GM18520 (cell line): Measurements from ENCODE around the gene TFIP11.

Experiments used
- ATAC-seq: cut with Tn5 transposase; IDR thresholded peaks from one replicate; pipeline ENCODE4 v1.9.1; 2021; ENCODE audit not compliant: unreplicated experiment

The TFIP11 gene

GRCh38 chr22:26479792-26480610, 32.3 kb downstream of the TFIP11 start:
- ATAC-seq, result no peak

GRCh38 chr22:26479043-26479791, 33.1 kb downstream of the TFIP11 start:
- ATAC-seq, result no peak

DNA sequence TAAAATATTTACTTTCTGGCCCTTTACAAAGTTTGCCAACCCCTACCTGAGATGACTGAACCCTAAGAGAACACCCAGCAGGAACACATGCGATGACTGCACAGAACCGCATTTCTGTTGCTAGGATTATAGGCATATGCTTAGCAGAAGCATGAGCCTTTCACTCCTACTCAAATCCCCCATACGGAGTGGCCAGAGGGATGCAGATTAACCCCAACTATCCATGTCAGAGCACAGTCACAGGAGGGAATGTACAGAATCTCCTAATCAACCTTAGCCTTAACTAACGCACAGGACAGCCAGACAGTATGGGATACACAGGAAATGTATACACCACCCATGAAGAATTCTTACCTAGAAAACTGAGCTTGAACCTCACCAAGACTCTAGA, 34.9 kb downstream of the TFIP11 start:
- no peak for ATAC-seq

GRCh38 chr22:26476705-26477340, 35.5 kb downstream of the TFIP11 start:
- no peak for ATAC-seq

DNA sequence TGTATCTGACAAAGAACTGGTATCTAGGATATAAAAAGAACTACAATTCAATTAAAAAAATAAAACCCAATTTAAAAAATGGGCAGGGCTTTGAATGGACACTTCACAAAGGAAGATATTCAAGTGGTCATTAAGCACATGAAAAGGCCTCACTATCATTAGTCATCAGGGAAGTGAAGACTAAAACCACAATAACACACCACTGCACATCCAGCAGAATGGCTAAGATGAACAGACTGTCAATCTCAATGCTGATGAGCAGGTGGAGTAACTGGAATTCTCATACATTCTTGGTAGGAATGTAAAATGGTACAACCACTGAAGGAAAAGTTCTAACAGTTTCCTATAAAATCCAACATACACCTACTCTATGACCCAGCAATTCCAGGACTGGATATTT, 37.6 kb downstream of the TFIP11 start:
- ATAC-seq, result no peak

GRCh38 chr22:26471522-26471921, 40.8 kb downstream of the TFIP11 start:
- ATAC-seq, result no peak

DNA sequence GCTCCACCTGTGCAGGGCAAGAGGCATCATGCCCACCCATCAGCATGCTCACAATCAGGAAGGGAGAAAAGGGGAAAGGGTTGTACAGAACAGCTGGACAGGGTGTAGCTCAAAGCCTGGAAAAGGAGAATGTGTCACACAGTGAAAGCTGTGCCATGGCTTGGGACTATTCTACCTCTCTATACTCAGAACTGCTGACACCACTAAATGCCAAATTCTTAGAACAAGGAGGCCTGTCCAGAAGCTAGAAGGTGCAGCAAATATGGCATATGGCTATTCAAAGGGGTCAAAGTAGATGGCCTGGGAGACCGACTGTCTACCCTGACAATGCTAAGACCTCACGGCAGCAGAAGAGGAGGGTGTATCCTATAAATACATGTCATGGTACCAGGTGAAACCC, 41.5 kb downstream of the TFIP11 start:
- ATAC-seq, result no peak

DNA sequence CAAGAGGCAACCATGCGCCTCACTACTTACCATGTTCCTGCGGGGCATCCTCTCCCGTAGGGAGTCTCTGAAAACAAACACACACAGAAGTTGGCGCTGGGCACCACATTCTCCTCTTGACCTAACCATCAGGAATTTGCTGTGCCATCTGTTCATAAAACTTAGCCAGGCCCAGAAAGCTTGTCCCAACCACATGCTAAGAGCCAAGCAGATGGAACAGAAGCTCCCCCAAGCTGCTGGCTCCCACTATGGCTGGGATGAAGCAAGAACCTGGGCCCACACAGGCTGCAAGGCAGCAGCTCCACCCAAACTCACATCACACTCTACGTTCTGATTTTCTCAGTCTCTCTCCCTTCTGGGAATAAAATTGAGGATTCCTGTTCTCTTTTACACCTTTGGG, 46.1 kb downstream of the TFIP11 start:
- no peak for ATAC-seq

GRCh38 chr22:26464312-26464711, 48.0 kb downstream of the TFIP11 start:
- ATAC-seq, result no peak

DNA sequence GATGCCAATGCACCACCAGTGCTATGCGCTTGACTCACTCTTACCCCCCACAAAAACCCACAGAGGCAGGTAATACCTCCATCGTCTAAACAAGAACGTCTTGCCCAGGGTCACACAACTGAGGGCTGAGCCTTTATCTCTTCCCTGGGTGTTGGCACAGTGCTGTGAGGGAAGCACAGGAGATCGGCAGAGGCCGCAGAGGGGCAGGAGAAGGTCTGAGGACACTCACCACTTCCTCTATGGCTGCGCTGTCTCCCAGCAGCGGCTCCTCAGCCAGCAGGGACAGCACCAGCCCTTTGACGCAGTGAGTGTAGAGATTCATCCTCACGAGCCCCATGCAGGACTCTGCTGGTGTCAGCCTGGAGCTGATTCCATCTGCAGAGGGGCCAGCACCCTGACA, 48.6 kb downstream of the TFIP11 start:
- no peak for ATAC-seq

DNA sequence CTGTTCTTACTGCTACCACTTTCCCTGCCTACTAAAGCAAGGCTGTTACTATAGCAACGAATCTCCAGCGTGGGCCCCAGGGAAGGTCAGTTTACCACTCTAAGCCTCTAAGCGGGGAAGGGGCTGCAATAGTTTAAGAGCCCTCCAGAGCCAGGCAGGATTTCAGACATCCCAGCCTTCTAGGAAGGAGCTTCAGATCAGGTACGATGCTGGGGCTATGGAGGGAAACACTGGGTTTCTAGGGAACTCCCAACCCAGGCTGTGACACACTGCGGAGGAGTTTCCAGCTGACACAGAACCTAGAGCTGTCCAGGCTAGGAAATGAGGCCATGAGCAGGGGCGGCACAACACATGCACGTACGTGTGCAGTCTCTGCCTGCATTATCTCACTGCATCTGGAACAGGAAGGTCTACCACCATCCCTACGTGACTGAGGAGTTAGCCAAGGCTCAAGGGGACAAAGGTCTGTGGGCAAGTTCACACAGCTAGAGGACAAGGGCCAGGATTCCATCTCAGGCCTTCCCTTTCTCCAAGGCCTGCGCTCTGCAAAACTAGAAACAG, 49.1 kb downstream of the TFIP11 start:
- no peak for ATAC-seq

GRCh38 chr22:26462641-26463040, 49.6 kb downstream of the TFIP11 start:
- ATAC-seq, result no peak

DNA sequence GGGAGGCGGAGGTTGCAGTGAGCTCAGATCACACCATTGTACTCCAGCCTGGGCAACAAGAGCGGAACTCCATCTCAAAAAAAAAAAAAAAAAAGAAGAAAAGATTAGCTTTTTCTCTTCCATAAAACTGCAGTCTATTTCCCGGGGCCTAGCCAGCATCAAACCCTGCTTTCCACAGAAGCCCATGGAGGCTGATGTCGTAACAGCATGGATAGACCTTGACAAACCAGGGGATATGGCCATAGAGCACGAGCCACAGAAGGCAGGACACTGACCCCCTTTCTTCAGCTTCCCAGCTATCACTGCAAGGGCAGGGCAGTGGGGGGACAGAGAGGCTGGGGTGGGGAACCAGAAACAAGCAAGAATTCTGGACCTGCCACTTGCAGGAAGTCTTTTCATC, 50.2 kb downstream of the TFIP11 start:
- no peak for ATAC-seq

- ATAC-seq, result no peak
These were observed 51.0 kb downstream of the TFIP11 start for GRCh38 chr22:26461188-26461810.

DNA sequence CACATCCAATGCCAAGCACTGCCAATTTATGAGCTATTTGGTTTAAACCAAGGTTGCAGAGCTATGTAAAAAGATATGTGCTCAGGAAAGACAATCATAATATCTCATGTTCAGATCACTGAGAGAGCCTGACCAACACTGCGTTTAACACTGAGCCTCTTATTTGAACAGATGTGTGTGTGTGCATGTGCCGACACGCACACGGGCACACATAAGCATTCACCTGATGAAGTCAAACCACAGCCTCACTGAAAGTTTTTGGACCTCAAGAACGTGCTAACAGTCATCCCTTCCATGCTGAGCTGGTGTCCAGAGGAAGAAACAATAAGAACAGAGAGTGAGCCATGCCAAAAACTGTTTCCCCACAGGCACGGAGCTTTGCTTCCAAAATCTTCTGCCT, 52.1 kb downstream of the TFIP11 start:
- no peak for ATAC-seq

DNA sequence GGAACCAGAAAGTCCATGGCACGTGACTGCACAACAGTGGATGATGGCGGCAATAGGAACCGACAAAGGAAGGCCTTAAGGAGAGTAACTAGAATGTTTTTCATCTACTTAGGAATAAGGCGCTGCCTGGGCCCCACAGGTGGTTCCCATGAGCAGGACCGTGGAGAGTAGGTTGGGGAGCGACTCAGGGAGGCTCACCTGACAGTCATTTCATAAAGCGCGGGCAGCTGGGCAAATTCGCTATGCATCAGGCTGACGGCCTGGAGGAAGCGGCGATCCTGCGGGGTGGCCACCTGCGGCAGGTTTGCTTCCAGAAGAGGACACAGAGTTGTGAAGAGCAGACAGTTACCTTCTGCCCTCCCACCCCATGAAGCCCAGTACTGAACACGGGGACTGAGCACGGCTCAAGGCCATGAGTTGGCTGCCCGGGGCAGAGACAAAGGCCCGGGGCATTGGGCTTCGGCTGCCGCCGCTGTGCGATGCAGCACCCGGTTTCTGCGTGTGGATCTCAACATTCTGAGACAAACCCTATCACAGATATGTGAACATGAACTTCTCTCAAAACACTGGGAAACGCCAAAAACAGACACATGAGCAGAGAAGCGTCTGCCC, 54.5 kb downstream of the TFIP11 start:
- ATAC-seq, result no peak

GRCh38 chr22:26453812-26454500, 58.3 kb downstream of the TFIP11 start:
- ATAC-seq, result no peak

DNA sequence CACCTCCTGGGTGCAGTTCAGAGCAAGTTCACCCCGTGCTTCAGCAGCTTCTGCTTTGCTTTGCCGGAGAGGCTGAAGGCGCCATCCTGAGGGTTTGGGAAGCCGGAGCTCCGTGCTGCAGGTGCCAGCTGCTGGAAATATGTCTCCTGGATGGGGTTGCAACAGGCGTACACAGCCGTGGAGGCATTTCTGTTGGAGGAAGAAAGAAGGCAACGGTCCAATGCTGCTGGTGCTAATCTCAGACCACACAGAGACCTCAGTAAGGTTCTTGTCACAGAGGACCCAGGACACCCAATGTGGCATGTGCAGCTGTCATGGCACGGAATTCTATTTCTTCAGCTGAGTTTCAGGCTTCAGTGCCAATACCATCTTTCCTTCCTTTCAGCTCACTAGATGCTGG, 59.1 kb downstream of the TFIP11 start:
- ATAC-seq, result no peak

DNA sequence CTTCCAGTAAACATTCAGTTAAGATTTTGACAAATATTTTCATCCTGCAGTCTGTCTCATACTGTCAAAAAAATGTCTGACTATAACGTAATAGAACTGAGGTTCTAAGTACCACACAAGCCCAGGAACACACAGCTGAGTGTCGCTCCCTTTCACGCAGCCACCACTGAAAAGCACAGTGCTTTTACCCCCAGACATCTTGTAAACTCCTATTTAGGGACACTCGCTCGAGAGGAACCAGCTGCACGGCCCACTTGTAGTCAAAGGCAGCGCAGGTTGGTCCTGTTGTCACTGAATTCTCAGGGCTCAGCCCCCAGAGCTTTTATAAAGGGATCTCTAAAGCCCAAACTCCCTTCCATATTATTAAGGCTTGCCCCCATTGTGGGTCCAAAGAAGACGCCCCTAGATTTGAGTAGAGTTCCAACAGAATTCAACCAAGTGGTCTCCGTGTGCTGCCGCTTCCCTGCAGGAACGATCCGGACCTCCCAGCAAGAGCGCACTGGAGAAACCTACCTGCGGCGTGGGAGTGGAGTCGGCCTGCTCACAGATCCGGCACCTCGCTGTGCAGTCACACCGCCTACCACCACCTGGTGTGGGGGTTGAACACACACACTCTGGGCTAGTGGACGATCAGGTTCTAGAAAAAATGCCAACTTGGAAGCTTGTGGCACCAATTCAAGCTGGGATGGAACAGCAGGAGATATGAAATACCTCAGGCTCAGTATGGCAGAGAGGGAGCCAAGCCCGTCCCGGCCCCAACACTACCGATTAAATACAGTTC, 59.8 kb downstream of the TFIP11 start:
- no peak for ATAC-seq
